Ovary (tissue), 9 donors: ENCODE results near the gene NXF1. TPM values are rescaled to one million over a fixed set of nuclear protein-coding genes. Genes with fewer than 3 reads are reported as not detected.

Experiments
- DNase-seq, 5 donors: peaks; one replicate each; pipeline ENCODE4 v3.0.0-alpha.2; 2019 to 2020
- H3K27ac ChIP-seq, 2 donors: fragments of 200-600 bp; one replicate each; pipeline versions ENCODE4 v1.5.1 to v1.8.0; 2019 to 2022
- H3K27me3 ChIP-seq: fragments of 200-600 bp; one replicate; pipeline ENCODE4 v1.8.0; 2022
- H3K36me3 ChIP-seq: fragments of 200-600 bp; sonication (generic); one replicate; pipeline ENCODE4 v1.5.1; 2019
- H3K4me1 ChIP-seq: one replicate; pipeline ENCODE4 v1.8.1; 2013; ENCODE audit warnings: mild to moderate bottlenecking, moderate library complexity; ENCODE audit not compliant: insufficient read depth
- H3K4me3 ChIP-seq: fragments of 200-600 bp; sonication (generic); one replicate; pipeline ENCODE4 v1.5.1; 2017
- H3K9me3 ChIP-seq, 2 donors: fragments of 200-600 bp in 1 of 2; sonication (generic) in 1 of 2; one replicate each; pipeline versions ENCODE4 v1.5.1 to v1.8.1; 2013 to 2019; ENCODE audit warnings: mild to moderate bottlenecking in 1 of 2, moderate library complexity in 1 of 2
- EP300 ChIP-seq: sonication (generic); formaldehyde crosslinking; IDR thresholded peaks from one replicate; pipeline ENCODE4 v1.6.1; 2017; ENCODE audit warnings: antibody characterized with exemption
- POLR2A ChIP-seq: fragments of 450-650 bp; IDR thresholded peaks from one replicate; pipeline ENCODE4 v1.6.1; 2017; ENCODE audit warnings: antibody characterized with exemption, mild to moderate bottlenecking, moderate library complexity
- WGBS, 3 donors: extraction: QIAGEN DNeasy Blood & Tissue Kit in 1 of 3; methylation state at CpG; one replicate each; pipeline versions ENCODE4 v1.1.5 to v1.1.7; 2013 to 2017; 5-methylcytosine and 5-hydroxymethylcytosine counted together
- intact Hi-C, 4 donors: fragments of 100-400 bp; cut with DNase I; formaldehyde crosslinking; loops; one replicate each; pipeline versions ENCODE4 v1.11.0 to v1.15.1; 2022 to 2023
- polyA plus RNA-seq, 2 donors: library from polyadenylated mRNA; stranded (reverse); fragments of 200-250 nt in 1 of 2; fragments of 350-450 nt in 1 of 2; fragmentation: Illumina TruSeq in 1 of 2; extraction: RNeasy Lipid Tissue Mini Kit (QIAGEN cat#74804) in 1 of 2; gene quantifications; one replicate each; pipeline ENCODE4 v1.2.3, GENCODE V29; 2013 to 2014
- total RNA-seq, 7 donors: library from RNA; depleted of rRNA in 2 of 7; stranded (reverse); fragments of >200 nt in 2 of 7; fragmentation: NEBNext Ultra II Directional in 3 of 7; extraction: Animal tissue kit (Norgen Biotek cat#: 25700) in 3 of 7; gene quantifications; one replicate each; pipeline versions ENCODE4 v1.1.0 to v1.2.4, GENCODE V29; 2016 to 2023
- TF ChIP-seq, protein P1 (sequence below), 3 donors: fragments of 450-650 bp in 2 of 3; fragments of 200-600 bp in 1 of 3; IDR thresholded peaks; one replicate each; pipeline versions ENCODE4 v1.5.1 to v1.8.0; 2016 to 2022; ENCODE audit warnings: antibody characterized with exemption in 3 of 3, mild to moderate bottlenecking in 1 of 3
- donor health status: DM: no; HTN: no; CAD: no; lungs with moderate emphysema.
- donor health status: DM: no; HTN: no; CAD: no.
- donor health status: Bipolar disorder and iron deficiency.
- donor health status: DM: yes; HTN: yes; CAD: no.
- donor health status: DM: no; HTN: no; CAD: no.
- donor health status: DM: yes; HTN: yes; CAD: no.

The NXF1 gene
- total and polyA plus RNA-seq, 9 donors = 48.8 to 125 (median 80.1) TPM

DNA sequence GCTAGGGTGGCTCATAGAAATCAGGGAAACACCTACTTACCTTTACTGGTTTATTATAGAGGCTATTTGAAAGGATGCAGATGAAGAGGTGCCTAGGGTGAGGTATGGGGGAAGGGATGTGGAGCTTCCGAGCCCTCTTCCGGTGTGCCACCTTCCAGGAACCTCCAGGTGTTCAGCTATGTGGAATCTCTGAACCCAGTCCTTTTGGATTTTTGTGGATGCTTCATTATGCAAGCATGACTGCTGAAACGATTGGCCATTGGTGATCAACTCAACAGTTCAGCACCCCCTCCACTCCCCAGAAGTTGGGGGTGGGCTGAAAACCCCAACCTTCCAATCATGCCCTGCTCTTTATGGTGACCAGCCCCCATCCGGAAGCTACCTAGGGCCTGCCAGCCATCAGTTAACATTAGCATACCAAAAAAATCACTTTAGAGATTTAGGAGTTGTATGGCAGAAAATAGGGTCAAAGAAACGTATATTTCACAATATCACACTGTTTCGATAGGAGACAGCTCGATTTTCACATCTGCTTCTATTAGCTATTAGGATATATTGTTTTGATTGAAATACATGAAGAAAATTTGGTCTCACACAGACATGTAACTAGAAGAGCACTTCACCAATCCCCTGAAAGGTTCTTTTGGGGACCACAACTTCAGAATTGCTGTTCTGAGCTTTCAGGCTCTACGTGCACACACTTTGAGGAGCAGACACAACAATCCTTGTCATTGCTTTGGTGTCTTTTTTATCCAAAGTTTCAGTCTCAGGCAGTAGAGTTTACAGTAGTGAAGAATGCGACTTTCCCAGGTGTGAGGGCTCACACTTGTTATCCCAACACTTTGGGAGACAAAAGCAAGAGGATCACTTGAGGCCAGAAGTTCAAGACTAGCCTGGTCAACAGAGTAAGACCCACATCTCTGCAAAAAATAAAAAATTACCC, 47.1 kb downstream of the NXF1 start:
- Histone ChIP-seq H3K36me3 (no peaks in the 10 kb centered on the region), H3K27me3 (no peaks in the 10 kb centered on the region), H3K4me3 (no peak overlapping the region), H3K27ac (no peak overlapping the region), H3K9me3 (no peaks in the 10 kb centered on the region), H3K4me1 (peaks cover 5% of the 10 kb centered on the region)
- intact Hi-C loops = no loop called here
- 46 to 47% (median 46%) methylated on average over 9 of the region's 9 CpGs for WGBS, 3 donors
- DNase-seq = no peak
- TF ChIP-seq, protein P1, sequence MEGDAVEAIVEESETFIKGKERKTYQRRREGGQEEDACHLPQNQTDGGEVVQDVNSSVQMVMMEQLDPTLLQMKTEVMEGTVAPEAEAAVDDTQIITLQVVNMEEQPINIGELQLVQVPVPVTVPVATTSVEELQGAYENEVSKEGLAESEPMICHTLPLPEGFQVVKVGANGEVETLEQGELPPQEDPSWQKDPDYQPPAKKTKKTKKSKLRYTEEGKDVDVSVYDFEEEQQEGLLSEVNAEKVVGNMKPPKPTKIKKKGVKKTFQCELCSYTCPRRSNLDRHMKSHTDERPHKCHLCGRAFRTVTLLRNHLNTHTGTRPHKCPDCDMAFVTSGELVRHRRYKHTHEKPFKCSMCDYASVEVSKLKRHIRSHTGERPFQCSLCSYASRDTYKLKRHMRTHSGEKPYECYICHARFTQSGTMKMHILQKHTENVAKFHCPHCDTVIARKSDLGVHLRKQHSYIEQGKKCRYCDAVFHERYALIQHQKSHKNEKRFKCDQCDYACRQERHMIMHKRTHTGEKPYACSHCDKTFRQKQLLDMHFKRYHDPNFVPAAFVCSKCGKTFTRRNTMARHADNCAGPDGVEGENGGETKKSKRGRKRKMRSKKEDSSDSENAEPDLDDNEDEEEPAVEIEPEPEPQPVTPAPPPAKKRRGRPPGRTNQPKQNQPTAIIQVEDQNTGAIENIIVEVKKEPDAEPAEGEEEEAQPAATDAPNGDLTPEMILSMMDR (IDR thresholded peaks at IDR 0.05) = no peak
- TF ChIP-seq EP300 (no peak), POLR2A (no peak)

DNA sequence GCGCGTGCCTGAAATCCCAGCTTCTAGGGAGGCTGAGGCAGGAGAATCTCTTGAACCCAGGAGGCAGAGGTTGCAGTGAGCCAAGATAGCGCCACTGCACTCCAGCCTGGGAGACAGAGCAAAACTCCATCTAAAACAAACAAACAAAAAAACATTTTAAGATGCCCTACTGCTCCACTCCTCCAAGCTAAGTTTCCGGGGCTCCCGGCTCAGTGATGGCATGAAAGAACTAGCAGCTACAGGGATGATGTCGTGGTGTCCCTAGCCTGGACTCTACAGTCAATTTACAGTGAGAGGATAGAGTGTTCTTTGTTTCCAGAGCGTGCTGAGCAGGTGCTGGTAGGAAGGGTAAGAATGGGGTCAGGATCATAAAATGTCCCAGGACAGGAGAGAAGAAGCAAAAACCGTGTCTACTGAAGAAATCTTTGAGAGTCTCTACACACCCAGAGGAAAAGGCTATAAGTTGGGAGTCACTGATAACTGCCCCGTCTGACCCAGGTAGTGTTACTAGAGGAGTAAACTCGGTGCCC, 50.1 kb downstream of the NXF1 start:
- 72 to 78% (median 75%) methylated on average over 10 of the region's 10 CpGs for WGBS, 3 donors

DNA sequence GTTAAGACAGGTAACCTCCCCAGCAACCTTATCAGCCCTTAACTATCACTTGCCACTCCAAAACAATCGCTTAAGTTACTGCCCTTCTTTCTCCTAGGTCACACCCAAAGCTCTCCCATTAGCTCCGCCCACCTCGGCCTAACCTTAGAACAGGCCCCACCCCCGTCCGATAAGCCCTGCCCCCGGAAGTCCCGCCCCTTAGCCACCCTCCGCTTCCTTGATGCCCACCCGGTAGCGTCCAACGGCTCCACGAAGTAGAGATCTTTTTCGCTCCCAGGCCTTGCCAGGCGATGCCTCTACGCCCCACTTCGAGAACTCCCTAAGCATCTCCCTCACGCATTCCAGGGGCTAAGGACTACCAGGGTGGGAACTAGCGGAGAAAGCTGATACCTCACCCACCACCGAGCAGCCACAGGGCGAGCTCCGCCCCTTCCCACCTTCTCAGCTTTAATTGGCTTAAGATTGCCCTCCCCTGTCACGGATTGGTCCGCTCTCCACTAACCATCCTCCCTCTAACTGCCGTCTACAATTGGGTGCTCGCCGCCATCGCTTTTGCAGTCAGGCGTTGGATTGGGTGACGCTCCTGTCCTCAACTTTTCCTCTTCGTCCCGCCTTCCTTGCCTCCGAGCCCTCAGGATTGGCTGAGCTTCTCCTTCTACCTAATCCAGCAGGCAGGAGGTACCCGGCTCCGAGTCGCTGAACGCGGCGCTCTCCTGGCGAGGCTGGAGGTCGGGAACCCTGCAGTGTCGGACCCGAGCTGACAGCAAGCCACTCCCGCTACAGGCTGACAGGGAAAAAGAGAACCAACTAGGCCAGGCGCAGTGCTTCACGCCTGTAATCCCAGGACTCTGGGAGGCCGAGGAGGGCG, 51.3 kb downstream of the NXF1 start, which contains the start of gene ZBTB3:
ZBTB3 (minus strand) TSS at position 425 of the 868 bp plus-strand sequence. CDS start 496 bp downstream, outside the sequence.
- peak; percentile 94 to 98 (median 96) for DNase-seq
- 0 to 1% (median 0%) methylated on average over 47 of the region's 47 CpGs for WGBS, 3 donors
- Histone ChIP-seq H3K27ac (peak within 1 kb of the TSS; percentile 42 to 84), H3K4me1 (peaks cover 7% of the 10 kb centered on the region), H3K9me3 (no peaks in the 10 kb centered on the region), H3K27me3 (no peaks in the 10 kb centered on the region), H3K36me3 (no peaks in the 10 kb centered on the region), H3K4me3 (peak within 1 kb of the TSS; percentile 87)
- TF ChIP-seq, protein P1 (IDR thresholded peaks at IDR 0.05) = peak in 1 of 3 donors; percentile 24
- peak; percentile 81 for TF ChIP-seq POLR2A
- TF ChIP-seq EP300 = peak; percentile 63
- intact Hi-C loops = no loop called here

More for the DNA sequence above, 50.1 kb downstream of the NXF1 start:
- Histone ChIP-seq H3K36me3 (no peaks in the 10 kb centered on the region), H3K4me1 (peaks cover 7% of the 10 kb centered on the region), H3K27ac (no peak overlapping the region), H3K9me3 (no peaks in the 10 kb centered on the region), H3K4me3 (no peak overlapping the region), H3K27me3 (no peaks in the 10 kb centered on the region)
- intact Hi-C loops = no loop called here
- no peak for DNase-seq
- no peak for TF ChIP-seq EP300
- no peak for TF ChIP-seq POLR2A
- TF ChIP-seq, protein P1 (IDR thresholded peaks at IDR 0.05) = no peak
